IPS-18c (cell line): ENCODE measurements around the gene PAMR1.

ENCODE experiments used
- H3K4me3 ChIP-seq: 2 replicates; pipeline ENCODE4 v1.7.0; 2013; ENCODE audit warnings: low read depth, mild to moderate bottlenecking, low read length, moderate library complexity; ENCODE audit not compliant: insufficient read depth
- H3K9me3 ChIP-seq: one replicate; pipeline ENCODE4 v1.6.1; 2013; ENCODE audit warnings: mild to moderate bottlenecking, low read length, moderate library complexity; ENCODE audit not compliant: control insufficient read depth, insufficient read depth

The PAMR1 gene

GRCh38 chr11:35483131-35483820 is 42.1 kb downstream of the PAMR1 start:
- Histone ChIP-seq H3K9me3 (no peaks in the 10 kb centered on the region), H3K4me3 (no peak overlapping the region)

GRCh38 chr11:35479731-35480130 is 45.7 kb downstream of the PAMR1 start:
- H3K4me3 ChIP-seq: no peak overlapping the region
- H3K9me3 ChIP-seq: no peaks in the 10 kb centered on the region

- Histone ChIP-seq H3K4me3 (no peak overlapping the region), H3K9me3 (no peaks in the 10 kb centered on the region)
Observed at GRCh38 chr11:35478471-35479091, 46.8 kb downstream of the PAMR1 start.

- no peaks in the 10 kb centered on the region for H3K9me3 ChIP-seq
- H3K4me3 ChIP-seq: no peak overlapping the region
Observed at GRCh38 chr11:35477901-35478300, 47.5 kb downstream of the PAMR1 start.

- Histone ChIP-seq H3K9me3 (no peaks in the 10 kb centered on the region), H3K4me3 (no peak overlapping the region)
Observed at GRCh38 chr11:35474688-35475087, 50.7 kb downstream of the PAMR1 start.

- no peaks in the 10 kb centered on the region for H3K9me3 ChIP-seq
- no peak overlapping the region for H3K4me3 ChIP-seq
Observed at GRCh38 chr11:35473795-35474374, 51.5 kb downstream of the PAMR1 start.

GRCh38 chr11:35470616-35471015 is 54.8 kb downstream of the PAMR1 start:
- Histone ChIP-seq H3K9me3 (no peaks in the 10 kb centered on the region), H3K4me3 (no peak overlapping the region)

- H3K9me3 ChIP-seq: no peaks in the 10 kb centered on the region
- no peak overlapping the region for H3K4me3 ChIP-seq
Observed at GRCh38 chr11:35466058-35466457, 59.4 kb downstream of the PAMR1 start.

- Histone ChIP-seq H3K9me3 (no peaks in the 10 kb centered on the region), H3K4me3 (no peak overlapping the region)
Observed at GRCh38 chr11:35464308-35464707, 61.1 kb downstream of the PAMR1 start.

GRCh38 chr11:35463331-35463751 is 62.1 kb downstream of the PAMR1 start:
- Histone ChIP-seq H3K4me3 (no peak overlapping the region), H3K9me3 (no peaks in the 10 kb centered on the region)

- Histone ChIP-seq H3K4me3 (no peak overlapping the region), H3K9me3 (no peaks in the 10 kb centered on the region)
Observed at GRCh38 chr11:35461917-35462538, 63.4 kb downstream of the PAMR1 start.

- Histone ChIP-seq H3K9me3 (no peaks in the 10 kb centered on the region), H3K4me3 (no peak overlapping the region)
Observed at GRCh38 chr11:35459489-35459888, 65.9 kb downstream of the PAMR1 start.

- no peak overlapping the region for H3K4me3 ChIP-seq
- H3K9me3 ChIP-seq: no peaks in the 10 kb centered on the region
Observed at GRCh38 chr11:35458846-35459245, 66.6 kb downstream of the PAMR1 start.

GRCh38 chr11:35454362-35454761 is 71.1 kb downstream of the PAMR1 start:
- H3K4me3 ChIP-seq: no peak overlapping the region
- no peaks in the 10 kb centered on the region for H3K9me3 ChIP-seq

GRCh38 chr11:35436581-35437250 is 88.7 kb downstream of the PAMR1 start:
- Histone ChIP-seq H3K9me3 (no peaks in the 10 kb centered on the region), H3K4me3 (no peak overlapping the region)

GRCh38 chr11:35433588-35433987 is 91.8 kb downstream of the PAMR1 start:
- Histone ChIP-seq H3K9me3 (no peaks in the 10 kb centered on the region), H3K4me3 (no peak overlapping the region)

- no peaks in the 10 kb centered on the region for H3K9me3 ChIP-seq
- no peak overlapping the region for H3K4me3 ChIP-seq
Observed at GRCh38 chr11:35432464-35432863, 93.0 kb downstream of the PAMR1 start.

GRCh38 chr11:35427071-35427470 is 98.3 kb downstream of the PAMR1 start:
- Histone ChIP-seq H3K9me3 (no peaks in the 10 kb centered on the region), H3K4me3 (no peak overlapping the region)
